Endothelial cell of umbilical vein (primary cell): ENCODE measurements around the gene KLF15. TPM values are rescaled to one million over a fixed set of nuclear protein-coding genes. Genes with fewer than 3 reads are reported as not detected.

Experiments
- BruUV-seq: library from RNA; stranded (reverse); fragments of 400-500 nt; replicated peaks from 2 replicates; lab custom pipeline; 2021; lab: Mats Ljungman, UMichigan
- CTCF ChIA-PET: fragments of 300-600, 350-600 bp; sonication (Branson Sonifier 250); formaldehyde crosslinking; loops from one replicate; lab custom pipeline; 2021; ENCODE audit warnings: antibody characterized with exemption, inconsistent platforms; lab: Charles Lee
- POLR2A ChIA-PET: fragments of 300-600, 350-600 bp; sonication (Branson Sonifier 250); formaldehyde crosslinking; loops from one replicate; lab custom pipeline; 2021; ENCODE audit warnings: antibody characterized with exemption, inconsistent platforms; lab: Charles Lee
- DNase-seq: peaks from one replicate; pipeline ENCODE4 v3.0.0-alpha.2; 2011; ENCODE audit warnings: low read depth, low spot score
- FAIRE-seq: peaks from 2 replicates; lab custom pipeline; 2011; peaks lifted over from hg19 to GRCh38; lab: Jason Lieb, UNC
- H2AFZ ChIP-seq: 2 replicates; pipeline ENCODE4 v1.6.0; 2012; ENCODE audit warnings: low read depth, low read length, control low read depth, inconsistent platforms
- H3K27ac ChIP-seq: 2 replicates; pipeline ENCODE4 v1.5.1; 2011; ENCODE audit warnings: low read depth, mild to moderate bottlenecking, control low read depth, low read length, moderate library complexity; ENCODE audit not compliant: insufficient read depth
- H3K27me3 ChIP-seq, 2 experiments: 2 replicates each; pipeline versions ENCODE4 v1.6.0 to v1.6.1; 2011; ENCODE audit warnings: low read length in 2 of 2, mixed read lengths in 1 of 2; ENCODE audit not compliant: control insufficient read depth in 2 of 2, insufficient read depth in 2 of 2
- H3K36me3 ChIP-seq, 2 experiments: 2 replicates in 1 of 2; 3 replicates in 1 of 2; pipeline ENCODE4 v1.5.1; 2011; ENCODE audit warnings: low read length in 2 of 2, mild to moderate bottlenecking in 1 of 2, moderate library complexity in 1 of 2; ENCODE audit not compliant: control insufficient read depth in 2 of 2, insufficient read depth in 2 of 2; ENCODE audit errors: extremely low read depth in 1 of 2
- H3K4me1 ChIP-seq: 3 replicates; pipeline ENCODE4 v1.5.1; 2011; ENCODE audit warnings: mild to moderate bottlenecking, low read length; ENCODE audit not compliant: control insufficient read depth, insufficient read depth; ENCODE audit errors: extremely low read depth
- H3K4me2 ChIP-seq: 2 replicates; pipeline ENCODE4 v1.6.1; 2011; ENCODE audit warnings: low read length, control low read depth, mixed read lengths; ENCODE audit not compliant: insufficient read depth
- H3K4me3 ChIP-seq, 3 experiments: fragments of 200-600 bp in 1 of 3; sonication (generic), shearing (Covaris generic) in 1 of 3; replicated peaks in 1 of 3; 2 replicates each; pipeline ENCODE4 v1.5.1; 2011 to 2016; ENCODE audit warnings: control low read depth in 3 of 3, low read length in 3 of 3, mild to moderate bottlenecking in 2 of 3, inconsistent platforms in 1 of 3, low read depth in 1 of 3, moderate library complexity in 1 of 3; ENCODE audit not compliant: insufficient read depth in 1 of 3
- H3K79me2 ChIP-seq: 2 replicates; pipeline ENCODE4 v1.6.0; 2012; ENCODE audit warnings: low read length, inconsistent platforms; ENCODE audit not compliant: control insufficient read depth, insufficient read depth
- H3K9ac ChIP-seq: replicated peaks from 2 replicates; pipeline ENCODE3; 2011; ENCODE audit warnings: low read length, control low read depth; ENCODE audit not compliant: insufficient read depth; ENCODE audit errors: extremely low read depth
- H3K9me1 ChIP-seq: replicated peaks from 3 replicates; pipeline ENCODE4 v1.6.0; 2011; ENCODE audit warnings: mild to moderate bottlenecking, low read length; ENCODE audit not compliant: control insufficient read depth, insufficient read depth; ENCODE audit errors: extremely low read depth
- H3K9me3 ChIP-seq: replicated peaks from 2 replicates; pipeline ENCODE4 v1.5.1; 2012; ENCODE audit warnings: low read length, inconsistent platforms; ENCODE audit not compliant: control insufficient read depth, insufficient read depth
- H4K20me1 ChIP-seq: replicated peaks from 2 replicates; pipeline ENCODE3; 2011; ENCODE audit warnings: mild to moderate bottlenecking, low read length; ENCODE audit not compliant: control insufficient read depth, insufficient read depth; ENCODE audit errors: extremely low read depth
- CTCF ChIP-seq, 2 donors: IDR thresholded peaks; 1 replicate in 1 of 2; 2 replicates in 1 of 2; pipeline ENCODE4 v1.5.1; 2011; ENCODE audit warnings: low read length in 2 of 2, mild to moderate bottlenecking in 2 of 2, moderate library complexity in 2 of 2, control low read depth in 1 of 2, inconsistent platforms in 1 of 2, low read depth in 1 of 2; ENCODE audit not compliant: insufficient read depth in 1 of 2; ENCODE audit errors: extremely low read depth in 1 of 2
- EZH2 ChIP-seq: IDR thresholded peaks from 2 replicates; pipeline ENCODE4 v1.6.1; 2012; ENCODE audit warnings: borderline replicate concordance, low read depth, mild to moderate bottlenecking, moderate library complexity, low read length, inconsistent platforms; ENCODE audit not compliant: severe bottlenecking
- FOS ChIP-seq: IDR thresholded peaks from 2 replicates; pipeline ENCODE4 v1.6.1; 2011; ENCODE audit warnings: mild to moderate bottlenecking, low read length, moderate library complexity, borderline replicate concordance; ENCODE audit not compliant: insufficient read depth
- GATA2 ChIP-seq: IDR thresholded peaks from 2 replicates; pipeline ENCODE4 v1.7.0; 2011; ENCODE audit warnings: low read depth, mild to moderate bottlenecking, moderate library complexity, mixed read lengths, low read length; ENCODE audit not compliant: insufficient read length, insufficient read depth
- JUN ChIP-seq: IDR thresholded peaks from 2 replicates; pipeline ENCODE4 v1.6.1; 2011; ENCODE audit warnings: borderline replicate concordance, low read depth; ENCODE audit not compliant: insufficient read length, insufficient read depth
- MAX ChIP-seq: IDR thresholded peaks from 2 replicates; pipeline ENCODE4 v1.6.1; 2011; ENCODE audit not compliant: insufficient read depth, insufficient read length
- MYC ChIP-seq: IDR thresholded peaks from one replicate; pipeline ENCODE4 v1.6.1; 2011; ENCODE audit warnings: mild to moderate bottlenecking, low read depth, low read length
- POLR2AphosphoS5 ChIP-seq: IDR thresholded peaks from 2 replicates; pipeline ENCODE4 v1.6.1; 2012; ENCODE audit warnings: low read depth, mild to moderate bottlenecking, control low read depth, low read length, moderate library complexity; ENCODE audit not compliant: insufficient read depth
- dilution Hi-C: fragments of 300-500 bp; cut with MboI; formaldehyde crosslinking; loops from one replicate; pipeline ENCODE4 v1.15.0; 2019; ENCODE audit warnings: low sequenced_read_pairs; ENCODE audit not compliant: extremely low pct_ligation_motif_present
- intact Hi-C: fragments of 100-400 bp; cut with micrococcal nuclease; formaldehyde crosslinking; loops from one replicate; pipeline ENCODE4 v1.10.0; 2022
- polyA plus RNA-seq, 4 experiments: library from polyadenylated mRNA; depleted of rRNA in 3 of 4; stranded (reverse) in 3 of 4; unstranded in 1 of 4; fragments of >200 nt; gene quantifications; 2 replicates each; pipeline versions ENCODE4 v1.2.1 to v1.2.3, GENCODE V29; 2011 to 2012; ENCODE audit warnings: missing spikeins in 1 of 4
- total RNA-seq: library from RNA; stranded (reverse); gene quantifications from 2 replicates; pipeline ENCODE4 v1.2.3, GENCODE V29; 2021

KLF15 gene
- total and polyA plus RNA-seq, 2 donors (not counting 3 experiments of a cell fraction or from before 2014, with no cell fraction given): 2.2 to 3.0 TPM

- BruUV-seq: no TSS peak
- intact Hi-C loops: no loop called here
Measured at GRCh38 chr3:126364130-126364695, 7.0 kb upstream of the KLF15 start.

More at GRCh38 chr3:126364130-126364695, 7.0 kb upstream of the KLF15 start:
- ChIA-PET POLR2A (no interaction called here), CTCF (no interaction called here)
- H3K27ac ChIP-seq: no peak overlapping the region
- no peak overlapping the region for H3K4me2 ChIP-seq
- no peaks in the 10 kb centered on the region for H3K4me1 ChIP-seq
- no peak for DNase-seq
- no peak overlapping the region for H2AFZ ChIP-seq
- H3K9me3 ChIP-seq: no peaks in the 10 kb centered on the region
- no peaks in the 10 kb centered on the region for H3K9me1 ChIP-seq
- H3K79me2 ChIP-seq: no peaks in the 10 kb centered on the region
- no peak for FAIRE-seq
- no peak overlapping the region for H3K4me3 ChIP-seq
- no peaks in the 10 kb centered on the region for H3K36me3 ChIP-seq
- no peaks in the 10 kb centered on the region for H4K20me1 ChIP-seq
- no peak overlapping the region for H3K9ac ChIP-seq
- TF ChIP-seq JUN (no peak), GATA2 (no peak), MYC (no peak), POLR2AphosphoS5 (no peak), MAX (no peak), FOS (no peak), CTCF (IDR thresholded peaks at IDR 0.05; ENCODE audit: extremely low read depth in 1 of 2, insufficient read depth in 1 of 2, low read depth in 1 of 2, low read length in 2 of 2) (no peak), EZH2 (no peak)
- dilution Hi-C loops: no loop called here
- peaks cover under 1 to 17% of the 10 kb centered on the region in 2 experiments for H3K27me3 ChIP-seq
